SU-DHL-6 (cell line): ENCODE measurements around the gene NPAS2.

ENCODE experiments used
- EZH2phosphoT487 ChIP-seq: fragments of 200-600 bp; sonication (generic), shearing (Covaris generic); conservative IDR thresholded peaks from 2 replicates; pipeline ENCODE4 v1.6.1; 2018; ENCODE audit warnings: mild to moderate bottlenecking, antibody characterized with exemption, low read length, moderate library complexity, mixed read lengths
- TF ChIP-seq, protein P1 (sequence below): fragments of 200-600 bp; sonication (generic); IDR thresholded peaks from one replicate; pipeline ENCODE4 v1.5.1; 2017; ENCODE audit warnings: antibody characterized with exemption, mild to moderate bottlenecking, low read length, moderate library complexity; ENCODE audit not compliant: insufficient read depth, poor library complexity, severe bottlenecking

GRCh38 chr2:100909534-100910081 lies 89.7 kb downstream of the NPAS2 start:
- TF ChIP-seq, protein P1, sequence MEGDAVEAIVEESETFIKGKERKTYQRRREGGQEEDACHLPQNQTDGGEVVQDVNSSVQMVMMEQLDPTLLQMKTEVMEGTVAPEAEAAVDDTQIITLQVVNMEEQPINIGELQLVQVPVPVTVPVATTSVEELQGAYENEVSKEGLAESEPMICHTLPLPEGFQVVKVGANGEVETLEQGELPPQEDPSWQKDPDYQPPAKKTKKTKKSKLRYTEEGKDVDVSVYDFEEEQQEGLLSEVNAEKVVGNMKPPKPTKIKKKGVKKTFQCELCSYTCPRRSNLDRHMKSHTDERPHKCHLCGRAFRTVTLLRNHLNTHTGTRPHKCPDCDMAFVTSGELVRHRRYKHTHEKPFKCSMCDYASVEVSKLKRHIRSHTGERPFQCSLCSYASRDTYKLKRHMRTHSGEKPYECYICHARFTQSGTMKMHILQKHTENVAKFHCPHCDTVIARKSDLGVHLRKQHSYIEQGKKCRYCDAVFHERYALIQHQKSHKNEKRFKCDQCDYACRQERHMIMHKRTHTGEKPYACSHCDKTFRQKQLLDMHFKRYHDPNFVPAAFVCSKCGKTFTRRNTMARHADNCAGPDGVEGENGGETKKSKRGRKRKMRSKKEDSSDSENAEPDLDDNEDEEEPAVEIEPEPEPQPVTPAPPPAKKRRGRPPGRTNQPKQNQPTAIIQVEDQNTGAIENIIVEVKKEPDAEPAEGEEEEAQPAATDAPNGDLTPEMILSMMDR = no peak
- TF ChIP-seq EZH2phosphoT487 = no peak
